ENCODE data around the gene SHROOM2. TPM values are rescaled to one million over a fixed set of nuclear protein-coding genes. Genes with fewer than 3 reads are reported as not detected.

Gene SHROOM2
- total and polyA plus RNA-seq, 2 donors (not counting 1 experiment from before 2014, with no cell fraction given), result under 0.01 to 6.3 TPM

DNA sequence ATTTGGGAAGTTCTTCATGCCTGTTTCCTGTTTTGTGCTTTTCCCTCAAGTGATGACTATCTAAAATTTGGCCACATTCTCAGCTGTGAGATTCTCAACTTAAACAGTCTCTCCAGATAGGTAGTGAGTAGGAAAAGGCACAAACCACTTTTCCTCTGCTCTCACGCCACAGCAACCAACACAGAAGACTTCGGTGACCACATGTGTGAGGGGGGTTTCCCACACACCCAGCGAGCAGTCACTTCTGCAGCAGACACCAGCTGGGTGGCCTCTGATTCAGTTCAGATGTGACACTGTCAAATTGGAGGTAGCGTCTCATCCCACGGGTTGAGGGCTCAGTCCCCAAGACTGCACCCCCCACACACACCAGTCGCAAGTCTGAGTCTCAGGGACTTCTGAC is 155.9 kb downstream of the SHROOM2 start:
- TF ChIP-seq CTCF (conservative IDR thresholded peaks at IDR 0.05 in 1 of 2, IDR thresholded peaks at IDR 0.05 in 1 of 2; ENCODE audit: low read depth in 1 of 2, low read length in 2 of 2) (no peak), EZH2 (IDR thresholded peaks at IDR 0.05; ENCODE audit: low read length, missing control alignments) (no peak)
- no peak for DNase-seq (ENCODE audit: low read depth in 2 of 2)
- H3K4me1 ChIP-seq (ENCODE audit: control insufficient read depth, extremely low read depth, insufficient read depth, low read length), result no peaks in the 10 kb centered on the region

GRCh38 chrX:9943420-9943819 is 157.2 kb downstream of the SHROOM2 start:
- no peak overlapping the region for H3K9ac ChIP-seq (ENCODE audit: insufficient read depth, low read length)

More for the DNA sequence above, 155.9 kb downstream of the SHROOM2 start:
- Histone ChIP-seq H3K9me3 (ENCODE audit: control insufficient read depth, insufficient read depth, low read depth, low read length) (no peaks in the 10 kb centered on the region), H3K9ac (ENCODE audit: insufficient read depth, low read length) (no peak overlapping the region), H3K79me2 (ENCODE audit: control insufficient read depth, insufficient read depth, low read length) (no peaks in the 10 kb centered on the region), H3K4me2 (ENCODE audit: extremely low read depth, insufficient read depth, low read length) (no peak overlapping the region), H3K27ac (ENCODE audit: insufficient read depth, low read length) (no peak overlapping the region), H4K20me1 (ENCODE audit: control insufficient read depth, extremely low read depth, insufficient read depth, low read length) (no peaks in the 10 kb centered on the region), H2AFZ (ENCODE audit: low read length) (no peak overlapping the region), H3K27me3 (ENCODE audit: control insufficient read depth, insufficient read depth, low read length) (no peaks in the 10 kb centered on the region), H3K36me3 (ENCODE audit: control insufficient read depth, insufficient read depth, low read length) (no peaks in the 10 kb centered on the region), H3K4me3 (replicated peaks in 1 of 4; ENCODE audit: control extremely low read depth in 1 of 4, insufficient read depth in 1 of 4, low read depth in 3 of 4, low read length in 4 of 4) (no peak overlapping the region)

DNA sequence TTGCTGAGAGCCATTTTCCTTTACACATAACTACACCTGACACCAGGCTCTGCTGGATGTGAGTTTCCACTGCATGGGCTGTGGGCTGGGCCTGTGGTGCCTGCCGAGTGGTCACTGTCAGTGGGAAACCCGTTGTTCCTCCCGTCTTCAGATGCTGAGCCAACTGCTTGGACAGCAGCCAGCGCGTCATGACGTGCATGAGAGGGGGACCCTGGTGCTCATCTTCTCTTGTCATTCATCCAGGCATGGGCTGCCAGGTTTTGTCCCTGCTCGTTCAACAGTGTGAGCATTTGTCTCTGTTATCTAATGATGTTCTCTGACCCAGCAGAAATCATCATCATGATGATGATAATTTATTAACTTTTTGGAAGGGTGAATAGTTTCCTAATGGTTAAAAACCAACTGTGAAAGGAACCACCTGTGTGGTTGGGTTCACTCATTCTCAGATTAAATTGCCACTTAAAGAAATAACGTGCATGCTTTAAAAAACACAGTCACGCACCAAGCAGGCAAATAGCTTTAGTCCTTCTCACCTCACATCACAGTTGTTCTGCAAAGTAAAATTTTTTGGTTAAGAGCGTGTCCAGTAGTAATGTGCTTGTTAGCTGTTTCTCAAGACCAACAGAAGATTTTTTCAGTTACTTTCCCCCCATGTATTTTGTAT is 161.0 kb downstream of the SHROOM2 start:
- DNase-seq (ENCODE audit: low read depth in 2 of 2), result no peak
- H3K4me2 ChIP-seq (ENCODE audit: extremely low read depth, insufficient read depth, low read length), result no peak overlapping the region
- H3K27ac ChIP-seq (ENCODE audit: insufficient read depth, low read length), result no peak overlapping the region
- H3K27me3 ChIP-seq (ENCODE audit: control insufficient read depth, insufficient read depth, low read length), result no peaks in the 10 kb centered on the region
- H3K9ac ChIP-seq (ENCODE audit: insufficient read depth, low read length), result no peak overlapping the region
- no peak overlapping the region for H2AFZ ChIP-seq (ENCODE audit: low read length)
- no peaks in the 10 kb centered on the region for H3K4me1 ChIP-seq (ENCODE audit: control insufficient read depth, extremely low read depth, insufficient read depth, low read length)
- no peaks in the 10 kb centered on the region for H3K9me3 ChIP-seq (ENCODE audit: control insufficient read depth, insufficient read depth, low read depth, low read length)
- no peaks in the 10 kb centered on the region for H3K79me2 ChIP-seq (ENCODE audit: control insufficient read depth, insufficient read depth, low read length)
- no peak overlapping the region for H3K4me3 ChIP-seq (replicated peaks in 1 of 4; ENCODE audit: control extremely low read depth in 1 of 4, insufficient read depth in 1 of 4, low read depth in 3 of 4, low read length in 4 of 4)
- TF ChIP-seq CTCF (conservative IDR thresholded peaks at IDR 0.05 in 1 of 2, IDR thresholded peaks at IDR 0.05 in 1 of 2; ENCODE audit: low read depth in 1 of 2, low read length in 2 of 2) (no peak), EZH2 (IDR thresholded peaks at IDR 0.05; ENCODE audit: low read length, missing control alignments) (no peak)
- H4K20me1 ChIP-seq (ENCODE audit: control insufficient read depth, extremely low read depth, insufficient read depth, low read length), result no peaks in the 10 kb centered on the region
- H3K36me3 ChIP-seq (ENCODE audit: control insufficient read depth, insufficient read depth, low read length), result no peaks in the 10 kb centered on the region

More at GRCh38 chrX:9943420-9943819, 157.2 kb downstream of the SHROOM2 start:
- TF ChIP-seq EZH2 (IDR thresholded peaks at IDR 0.05; ENCODE audit: low read length, missing control alignments) (no peak), CTCF (conservative IDR thresholded peaks at IDR 0.05 in 1 of 2, IDR thresholded peaks at IDR 0.05 in 1 of 2; ENCODE audit: low read depth in 1 of 2, low read length in 2 of 2) (no peak)
- Histone ChIP-seq H3K9me3 (ENCODE audit: control insufficient read depth, insufficient read depth, low read depth, low read length) (no peaks in the 10 kb centered on the region), H3K36me3 (ENCODE audit: control insufficient read depth, insufficient read depth, low read length) (no peaks in the 10 kb centered on the region), H4K20me1 (ENCODE audit: control insufficient read depth, extremely low read depth, insufficient read depth, low read length) (no peaks in the 10 kb centered on the region), H3K79me2 (ENCODE audit: control insufficient read depth, insufficient read depth, low read length) (no peaks in the 10 kb centered on the region), H3K27ac (ENCODE audit: insufficient read depth, low read length) (no peak overlapping the region), H3K4me3 (replicated peaks in 1 of 4; ENCODE audit: control extremely low read depth in 1 of 4, insufficient read depth in 1 of 4, low read depth in 3 of 4, low read length in 4 of 4) (no peak overlapping the region), H3K4me2 (ENCODE audit: extremely low read depth, insufficient read depth, low read length) (no peak overlapping the region), H3K27me3 (ENCODE audit: control insufficient read depth, insufficient read depth, low read length) (no peaks in the 10 kb centered on the region), H3K4me1 (ENCODE audit: control insufficient read depth, extremely low read depth, insufficient read depth, low read length) (no peaks in the 10 kb centered on the region), H2AFZ (ENCODE audit: low read length) (no peak overlapping the region)
- DNase-seq (ENCODE audit: low read depth in 2 of 2), result no peak
